Neuronal stem cell (in vitro differentiated cells): Measurements from ENCODE around the gene SCNN1B.

ENCODE experiments used
- DNase-seq: peaks from one replicate; pipeline ENCODE4 v3.0.0-alpha.2; 2013; ENCODE audit warnings: low spot score
- H2AFZ ChIP-seq: one replicate; pipeline ENCODE4 v1.6.1; 2013; ENCODE audit warnings: mild to moderate bottlenecking, low read length, inconsistent platforms
- H2AK5ac ChIP-seq: 2 replicates; pipeline ENCODE4 v1.6.1; 2013; ENCODE audit warnings: low read depth, mild to moderate bottlenecking, inconsistent platforms, low read length, moderate library complexity, mixed read lengths
- H2BK120ac ChIP-seq: 2 replicates; pipeline ENCODE4 v1.6.1; 2013; ENCODE audit warnings: low read depth, mild to moderate bottlenecking, inconsistent platforms, low read length, moderate library complexity, mixed read lengths
- H2BK12ac ChIP-seq: one replicate; pipeline ENCODE4 v1.6.1; 2013; ENCODE audit warnings: low read length, inconsistent platforms
- H2BK15ac ChIP-seq: 2 replicates; pipeline ENCODE4 v1.6.1; 2013; ENCODE audit warnings: mild to moderate bottlenecking, low read length, inconsistent platforms, mixed read lengths
- H2BK5ac ChIP-seq: one replicate; pipeline ENCODE4 v1.6.1; 2013; ENCODE audit warnings: inconsistent platforms, mild to moderate bottlenecking, low read length, moderate library complexity
- H3K14ac ChIP-seq: one replicate; pipeline ENCODE4 v1.6.1; 2013; ENCODE audit warnings: low read length, inconsistent platforms
- H3K18ac ChIP-seq: 2 replicates; pipeline ENCODE4 v1.6.1; 2013; ENCODE audit warnings: low read length, inconsistent platforms
- H3K23ac ChIP-seq: 2 replicates; pipeline ENCODE4 v1.6.1; 2013; ENCODE audit warnings: low read depth, mild to moderate bottlenecking, mixed read lengths, low read length, inconsistent platforms; ENCODE audit not compliant: poor library complexity
- H3K27ac ChIP-seq: replicated peaks from 3 replicates; pipeline ENCODE4 v1.5.1; 2013; ENCODE audit warnings: low read length, inconsistent platforms
- H3K27me3 ChIP-seq, 3 experiments: 2 replicates each; pipeline ENCODE4 v1.6.1; 2013; ENCODE audit warnings: low read length in 3 of 3, mild to moderate bottlenecking in 2 of 3, inconsistent platforms in 1 of 3, low read depth in 1 of 3, mixed read lengths in 1 of 3, moderate library complexity in 1 of 3; ENCODE audit not compliant: control insufficient read depth in 3 of 3, insufficient read depth in 3 of 3
- H3K36me3 ChIP-seq, 2 donors: replicated peaks in 1 of 2; 2 replicates each; pipeline ENCODE4 v1.6.1; 2013; ENCODE audit warnings: low read length in 2 of 2; ENCODE audit not compliant: control insufficient read depth in 2 of 2, insufficient read depth in 2 of 2
- H3K4ac ChIP-seq: 2 replicates; pipeline ENCODE4 v1.6.1; 2013; ENCODE audit warnings: inconsistent platforms, mild to moderate bottlenecking, low read length, moderate library complexity
- H3K4me1 ChIP-seq, 2 donors: 1 replicate in 1 of 2; 2 replicates in 1 of 2; pipeline ENCODE4 v1.6.1; 2013; ENCODE audit warnings: low read length in 2 of 2, low read depth in 1 of 2; ENCODE audit not compliant: control insufficient read depth in 2 of 2, insufficient read depth in 1 of 2
- H3K4me2 ChIP-seq: one replicate; pipeline ENCODE4 v1.6.1; 2013; ENCODE audit warnings: mild to moderate bottlenecking, low read length, inconsistent platforms; ENCODE audit not compliant: insufficient read depth, poor library complexity, severe bottlenecking
- H3K4me3 ChIP-seq, 2 donors: 2 replicates each; pipeline ENCODE4 v1.5.1; 2013; ENCODE audit warnings: low read length in 2 of 2, mild to moderate bottlenecking in 2 of 2, inconsistent platforms in 1 of 2, moderate library complexity in 1 of 2
- H3K79me1 ChIP-seq: one replicate; pipeline ENCODE4 v1.6.1; 2013; ENCODE audit warnings: low read depth, mild to moderate bottlenecking, inconsistent platforms, low read length, moderate library complexity
- H3K9ac ChIP-seq: one replicate; pipeline ENCODE4 v1.6.1; 2013; ENCODE audit warnings: mild to moderate bottlenecking, low read depth, low read length, inconsistent platforms; ENCODE audit not compliant: poor library complexity
- H3K9me3 ChIP-seq, 2 donors: replicated peaks in 1 of 2; 2 replicates each; pipeline versions ENCODE3 to v1.6.1; 2013; ENCODE audit warnings: low read length in 2 of 2, mild to moderate bottlenecking in 2 of 2, inconsistent platforms in 1 of 2, low read depth in 1 of 2, mixed read lengths in 1 of 2, moderate library complexity in 1 of 2; ENCODE audit not compliant: control insufficient read depth in 2 of 2, insufficient read depth in 1 of 2
- H4K8ac ChIP-seq: one replicate; pipeline ENCODE4 v1.6.1; 2013; ENCODE audit warnings: low read depth, mild to moderate bottlenecking, inconsistent platforms, low read length, moderate library complexity
- H4K91ac ChIP-seq: one replicate; pipeline ENCODE4 v1.6.1; 2013; ENCODE audit warnings: low read length, low read depth, mild to moderate bottlenecking, inconsistent platforms; ENCODE audit not compliant: poor library complexity
- WGBS, 2 donors: extraction: QIAGEN DNeasy Blood & Tissue Kit; methylation state at CpG; one replicate each; pipeline ENCODE4 v1.1.7; 2013; ENCODE audit warnings: missing lambda C conversion rate in 2 of 2, mixed read lengths in 1 of 2; ENCODE audit not compliant: insufficient read length in 2 of 2, insufficient replicate concordance in 1 of 2; ENCODE audit errors: extremely low coverage in 2 of 2; 5-methylcytosine and 5-hydroxymethylcytosine counted together

SCNN1B gene

GRCh38 chr16:23345237-23345636 is 43.1 kb downstream of the SCNN1B start:
- Histone ChIP-seq H3K36me3 (no peaks in the 10 kb centered on the region), H3K4me1 (no peaks in the 10 kb centered on the region), H2BK5ac (no peak overlapping the region), H3K9me3 (no peaks in the 10 kb centered on the region), H2AFZ (no peak overlapping the region), H3K27ac (no peak overlapping the region), H3K4me3 (no peak overlapping the region), H3K4me2 (no peak overlapping the region), H3K14ac (no peak overlapping the region), H4K8ac (no peak overlapping the region), H3K79me1 (no peaks in the 10 kb centered on the region), H3K23ac (no peak overlapping the region), H3K4ac (no peak overlapping the region), H2BK12ac (no peak overlapping the region), H4K91ac (no peak overlapping the region), H2BK120ac (no peak overlapping the region), H3K9ac (no peak overlapping the region), H3K27me3 (peaks cover 0 to 2% (median 0%) of the 10 kb centered on the region in 3 experiments), H3K18ac (no peak overlapping the region), H2AK5ac (no peak overlapping the region), H2BK15ac (no peak overlapping the region)
- no peak for DNase-seq
- no CpG with 5 or more reads among the region's 5 CpGs for WGBS, 2 donors

- Histone ChIP-seq H4K91ac (no peak overlapping the region), H3K18ac (peak overlapping the region; percentile 57), H2BK5ac (no peak overlapping the region), H3K4me1 (no peaks in the 10 kb centered on the region), H3K14ac (no peak overlapping the region), H2AFZ (no peak overlapping the region), H2BK12ac (peak overlapping the region; percentile 17), H3K23ac (no peak overlapping the region), H3K4me2 (no peak overlapping the region), H2BK15ac (no peak overlapping the region), H3K4ac (no peak overlapping the region), H3K9me3 (no peaks in the 10 kb centered on the region), H2BK120ac (no peak overlapping the region), H3K9ac (no peak overlapping the region), H2AK5ac (no peak overlapping the region), H3K4me3 (no peak overlapping the region), H3K79me1 (no peaks in the 10 kb centered on the region), H3K36me3 (no peaks in the 10 kb centered on the region), H4K8ac (no peak overlapping the region), H3K27me3 (peaks cover 0 to 2% (median 0%) of the 10 kb centered on the region in 3 experiments), H3K27ac (no peak overlapping the region)
- WGBS, 2 donors, result no CpG with 5 or more reads among the region's 18 CpGs
- no peak for DNase-seq
These were observed 46.7 kb downstream of the SCNN1B start for GRCh38 chr16:23348579-23349469.

DNA sequence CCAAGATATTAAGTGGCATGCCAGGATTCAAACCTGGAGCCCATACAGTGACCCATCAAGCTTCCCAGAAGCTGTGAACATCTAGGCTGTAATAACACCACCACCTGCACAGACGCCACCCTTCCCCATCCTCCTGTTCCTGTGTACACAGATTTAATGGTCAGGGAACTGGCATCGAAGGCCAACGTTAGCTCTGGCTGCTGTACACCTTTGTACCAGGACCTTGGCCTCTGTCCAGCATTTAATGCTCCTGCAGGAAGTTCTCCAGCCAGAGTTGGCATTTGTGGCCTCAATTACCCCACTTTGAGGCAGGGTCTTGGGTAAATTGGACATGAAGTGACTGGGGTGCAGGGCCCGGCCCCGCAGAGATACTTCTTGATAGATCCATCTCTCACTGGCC is 49.3 kb downstream of the SCNN1B start:
- H3K79me1 ChIP-seq, result no peaks in the 10 kb centered on the region
- no peak overlapping the region for H3K4ac ChIP-seq
- DNase-seq, result no peak
- no peaks in the 10 kb centered on the region for H3K4me1 ChIP-seq
- H3K27ac ChIP-seq, result no peak overlapping the region
- no peak overlapping the region for H3K4me2 ChIP-seq
- peaks cover 0 to 2% (median 0%) of the 10 kb centered on the region in 3 experiments for H3K27me3 ChIP-seq
- H3K4me3 ChIP-seq, result no peak overlapping the region
- no peak overlapping the region for H2AFZ ChIP-seq
- H2BK15ac ChIP-seq, result no peak overlapping the region
- H3K14ac ChIP-seq, result no peak overlapping the region
- H3K36me3 ChIP-seq, result no peaks in the 10 kb centered on the region
- H2BK120ac ChIP-seq, result no peak overlapping the region
- WGBS, 2 donors, result no CpG with 5 or more reads among the region's 5 CpGs
- H4K91ac ChIP-seq, result no peak overlapping the region
- H2AK5ac ChIP-seq, result no peak overlapping the region
- H4K8ac ChIP-seq, result no peak overlapping the region
- no peak overlapping the region for H3K23ac ChIP-seq
- no peaks in the 10 kb centered on the region for H3K9me3 ChIP-seq
- no peak overlapping the region for H2BK5ac ChIP-seq
- H2BK12ac ChIP-seq, result no peak overlapping the region
- H3K9ac ChIP-seq, result no peak overlapping the region
- peak overlapping the region; percentile 15 for H3K18ac ChIP-seq

DNA sequence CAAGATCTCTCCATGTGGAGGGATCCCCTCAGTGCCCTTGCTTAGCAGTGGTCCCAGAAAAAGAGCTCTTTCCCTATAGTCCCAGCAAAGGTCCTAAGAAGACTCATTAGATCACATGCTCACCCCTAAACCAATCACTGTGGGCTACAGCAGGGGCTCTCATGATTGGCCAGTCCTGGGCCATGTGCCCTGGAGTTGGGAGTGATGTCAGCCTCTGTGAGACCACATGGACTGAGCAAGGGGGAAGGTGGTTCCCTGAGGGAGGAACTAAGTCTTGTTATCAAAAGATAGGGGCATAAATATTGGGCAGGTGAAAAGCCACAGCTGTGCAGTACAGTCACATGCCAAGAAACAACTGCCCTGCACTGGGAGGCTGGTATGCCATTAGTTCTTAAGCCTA is 51.3 kb downstream of the SCNN1B start:
- DNase-seq, result no peak
- no peak overlapping the region for H2BK120ac ChIP-seq

More for the DNA sequence above, 51.3 kb downstream of the SCNN1B start:
- Histone ChIP-seq H2BK12ac (no peak overlapping the region), H3K4me2 (no peak overlapping the region), H3K23ac (no peak overlapping the region), H3K27me3 (peaks cover 0 to 2% (median 0%) of the 10 kb centered on the region in 3 experiments), H3K27ac (no peak overlapping the region), H3K14ac (no peak overlapping the region), H3K36me3 (no peaks in the 10 kb centered on the region), H2BK15ac (no peak overlapping the region), H3K18ac (no peak overlapping the region), H3K4ac (no peak overlapping the region), H3K79me1 (no peaks in the 10 kb centered on the region), H3K4me3 (no peak overlapping the region), H2AFZ (peak overlapping the region; percentile 30), H2AK5ac (no peak overlapping the region), H4K91ac (no peak overlapping the region), H3K9ac (no peak overlapping the region), H4K8ac (no peak overlapping the region), H2BK5ac (no peak overlapping the region), H3K4me1 (no peaks in the 10 kb centered on the region), H3K9me3 (no peaks in the 10 kb centered on the region)
